ENCODE data around the gene GJD3.

DNA sequence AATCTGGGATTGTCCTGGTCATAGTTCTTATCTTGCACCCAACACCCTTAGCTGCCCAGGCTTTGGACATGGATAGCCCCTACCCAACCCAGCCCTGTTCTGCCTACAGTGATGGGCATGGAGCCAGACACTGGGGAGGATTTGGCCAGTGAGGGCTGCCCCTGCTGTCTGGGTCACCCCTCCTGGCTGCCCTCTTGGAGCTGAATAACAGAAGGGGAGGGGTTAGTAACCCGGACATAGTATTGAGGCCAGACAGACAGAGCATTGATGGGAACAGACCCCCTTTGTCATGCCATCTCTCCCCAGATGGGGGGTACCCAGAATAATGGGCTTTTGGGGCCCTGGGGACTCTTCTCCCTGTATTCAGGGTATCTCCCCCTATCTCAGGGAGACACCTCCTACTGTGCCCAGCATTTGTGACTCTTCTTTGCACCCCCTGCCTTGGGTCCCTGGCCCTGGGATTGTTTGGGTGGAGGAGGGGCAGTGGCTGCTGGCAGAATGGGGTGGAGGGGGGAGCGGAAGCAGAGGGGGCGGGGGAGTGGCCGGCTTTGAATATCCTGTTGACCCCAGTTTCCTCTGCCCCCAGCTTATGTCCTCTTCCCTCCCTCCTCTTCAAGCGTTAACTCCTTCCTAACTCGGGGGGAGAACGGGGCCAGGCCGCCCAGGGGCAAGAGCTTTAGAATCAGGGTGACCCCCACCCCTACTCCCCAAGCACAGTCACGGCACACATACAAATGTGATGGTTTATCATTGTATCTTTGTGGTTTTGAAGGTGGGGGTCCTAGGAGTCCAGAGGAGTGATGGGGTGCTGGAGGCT lies 17.0 kb downstream of the GJD3 start:
- TF ChIP-seq EP300 (IDR thresholded peaks at IDR 0.05) (no peak), CTCF (IDR thresholded peaks at IDR 0.05) (no peak), POLR2A (IDR thresholded peaks at IDR 0.05) (no peak), POLR2AphosphoS5 (IDR thresholded peaks at IDR 0.05) (no peak)
